ENCODE data around the gene HERC3.
A peak's percentile ranks its signal among the peaks of the same experiment; 100 is the strongest.

The HERC3 gene

GRCh38 chr4:88660446-88661294 is 68.4 kb downstream of the HERC3 start:
- DNase-seq (ENCODE audit: low read depth in 3 of 3) = no peak

GRCh38 chr4:88661739-88662138 is 69.5 kb downstream of the HERC3 start:
- no peak for DNase-seq (ENCODE audit: low read depth in 3 of 3)

DNA sequence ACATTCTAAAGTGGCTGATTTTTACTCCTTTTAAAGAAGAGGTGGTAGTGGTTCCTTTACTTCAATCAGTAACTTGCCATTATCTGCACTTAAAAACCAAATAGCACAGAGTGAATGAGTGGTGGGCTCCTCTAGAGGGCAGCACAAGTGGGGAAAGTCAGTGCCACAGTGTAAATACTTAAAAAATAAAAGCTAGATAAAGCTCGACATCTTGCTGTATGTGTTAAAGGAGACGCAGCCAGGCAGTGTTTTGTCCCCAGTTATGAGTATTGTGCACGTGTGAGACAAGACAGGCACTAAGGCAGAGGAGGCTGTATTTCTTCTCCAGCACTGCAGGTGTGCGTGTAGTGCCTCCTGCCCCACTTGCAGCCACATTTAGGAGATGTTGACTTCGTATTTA is 80.7 kb downstream of the HERC3 start:
- DNase-seq (ENCODE audit: low read depth in 3 of 3) = no peak

- no peak for DNase-seq (ENCODE audit: low read depth in 3 of 3)
Measured at GRCh38 chr4:88673886-88674285, 81.6 kb downstream of the HERC3 start.

DNA sequence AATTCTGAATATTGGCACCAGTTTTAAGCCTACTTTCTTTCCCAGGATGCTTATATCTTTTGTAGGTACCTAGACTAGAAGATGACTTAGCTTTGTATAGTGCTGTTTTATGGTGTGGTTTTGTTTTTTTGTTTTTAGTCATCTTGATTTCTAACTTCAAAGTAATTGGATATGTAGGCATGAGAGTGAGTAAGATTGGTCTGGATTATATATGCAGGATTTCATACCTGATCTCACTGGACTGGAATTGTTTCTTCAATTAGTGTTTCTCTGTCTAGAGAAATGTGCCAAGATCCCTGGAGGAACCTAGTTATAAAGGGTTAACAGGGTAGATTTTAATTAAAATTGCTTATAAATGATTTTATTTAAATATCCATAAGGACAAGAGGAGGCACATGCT is 82.3 kb downstream of the HERC3 start:
- no peak for DNase-seq (ENCODE audit: low read depth in 3 of 3)

- no peak for DNase-seq (ENCODE audit: low read depth in 3 of 3)
Measured at GRCh38 chr4:88674979-88675378, 82.7 kb downstream of the HERC3 start.

GRCh38 chr4:88675543-88675942 is 83.3 kb downstream of the HERC3 start:
- DNase-seq (ENCODE audit: low read depth in 3 of 3) = no peak

- no peak for DNase-seq (ENCODE audit: low read depth in 3 of 3)
Measured at GRCh38 chr4:88681209-88681608, 88.9 kb downstream of the HERC3 start.

DNA sequence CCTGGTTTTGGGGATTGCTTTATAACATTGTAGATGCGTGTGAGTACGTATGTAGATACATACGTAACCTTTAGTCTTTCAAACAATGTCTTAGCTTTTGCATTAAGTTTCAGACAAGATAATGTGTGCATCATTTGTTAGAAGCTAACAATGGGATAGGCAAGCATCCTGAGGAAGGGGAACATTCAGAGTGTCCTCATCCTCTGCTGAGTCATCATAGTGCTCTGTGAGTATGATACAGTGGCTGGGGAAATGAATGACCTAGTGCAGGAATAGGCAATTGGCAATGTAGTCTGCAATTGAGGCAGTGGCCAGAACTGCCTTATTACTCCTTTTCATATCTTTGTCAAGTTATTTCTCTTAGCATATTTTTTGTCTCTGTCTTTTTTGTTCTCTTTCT is 98.1 kb downstream of the HERC3 start:
- DNase-seq (ENCODE audit: low read depth in 3 of 3) = no peak

GRCh38 chr4:88693792-88694191 is 101.5 kb downstream of the HERC3 start:
- no peak for DNase-seq (ENCODE audit: low read depth in 3 of 3)

- no peak for DNase-seq (ENCODE audit: low read depth in 3 of 3)
Measured at GRCh38 chr4:88696630-88697029, 104.3 kb downstream of the HERC3 start.

GRCh38 chr4:88697141-88697540 is 104.9 kb downstream of the HERC3 start:
- no peak for DNase-seq (ENCODE audit: low read depth in 3 of 3)

- peak; percentile 25 to 41 (median 37) for DNase-seq (ENCODE audit: low read depth in 3 of 3)
Measured at GRCh38 chr4:88697588-88698329, 105.5 kb downstream of the HERC3 start, which contains the start of gene NAP1L5. NAP1L5 (minus strand) TSS chr4:88697829; CDS start chr4:88697754, 75 bp downstream.

- no peak for DNase-seq (ENCODE audit: low read depth in 3 of 3)
Measured at GRCh38 chr4:88698519-88698918, 106.2 kb downstream of the HERC3 start.

GRCh38 chr4:88702782-88703181 is 110.5 kb downstream of the HERC3 start:
- no peak for DNase-seq (ENCODE audit: low read depth in 3 of 3)

DNA sequence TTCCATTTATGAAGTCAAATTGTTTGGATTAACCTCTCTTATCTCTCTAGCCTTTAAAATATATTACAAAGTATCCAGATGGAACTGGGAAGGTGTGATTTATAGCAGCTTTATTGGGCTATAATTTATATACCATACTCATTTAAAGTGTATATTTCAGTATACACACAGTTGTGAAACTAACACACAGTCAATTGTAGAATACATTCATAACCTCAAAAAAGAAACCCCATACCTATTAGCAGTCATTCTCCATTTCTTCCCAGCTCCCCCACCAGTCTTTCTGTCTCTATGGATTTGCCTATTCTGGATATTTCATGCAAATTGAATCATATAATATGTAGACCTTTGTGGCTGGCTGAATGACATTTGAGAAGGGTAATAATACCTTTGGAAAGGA is 112.9 kb downstream of the HERC3 start:
- no peak for DNase-seq (ENCODE audit: low read depth in 3 of 3)

- no peak for DNase-seq (ENCODE audit: low read depth in 3 of 3)
Measured at GRCh38 chr4:88705805-88706492, 113.7 kb downstream of the HERC3 start.

DNA sequence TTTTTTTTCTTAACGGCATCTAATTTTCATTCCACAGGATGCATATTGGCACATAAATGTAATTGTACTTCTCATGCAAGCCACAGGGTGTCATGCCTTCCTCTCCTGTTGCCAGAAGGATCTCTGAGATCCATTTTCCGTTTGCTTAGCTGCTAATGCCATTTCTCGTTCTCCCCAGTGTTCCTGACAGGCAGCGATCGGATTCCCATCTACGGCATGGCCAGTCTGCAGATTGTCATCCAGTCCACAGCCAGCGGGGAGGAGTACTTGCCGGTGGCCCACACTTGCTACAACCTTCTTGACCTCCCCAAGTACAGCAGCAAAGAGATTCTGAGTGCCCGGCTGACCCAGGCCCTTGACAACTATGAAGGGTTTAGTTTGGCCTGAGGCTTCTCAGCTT is 114.3 kb downstream of the HERC3 start:
- no peak for DNase-seq (ENCODE audit: low read depth in 3 of 3)

DNA sequence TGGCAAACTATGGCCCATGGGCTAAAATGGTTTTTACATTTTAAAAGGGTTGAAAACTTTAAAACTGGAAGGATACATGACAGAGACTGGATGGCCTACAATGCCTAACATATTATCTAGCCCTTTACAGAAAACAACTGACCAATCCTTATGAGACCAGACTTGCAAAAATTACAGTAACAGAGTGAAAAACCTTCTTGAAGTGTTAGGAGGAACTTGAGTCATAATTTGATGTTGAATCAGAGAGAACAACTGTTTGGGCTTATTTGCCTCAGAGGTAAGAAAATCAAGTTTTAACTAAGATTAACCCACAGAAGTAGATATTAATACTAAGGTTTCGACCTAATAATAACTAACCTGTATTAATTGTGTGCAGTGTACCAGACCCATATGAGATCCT is 117.7 kb downstream of the HERC3 start:
- no peak for DNase-seq (ENCODE audit: low read depth in 3 of 3)

- no peak for DNase-seq (ENCODE audit: low read depth in 3 of 3)
Measured at GRCh38 chr4:88713782-88714181, 121.5 kb downstream of the HERC3 start.

- DNase-seq (ENCODE audit: low read depth in 3 of 3) = no peak
Measured at GRCh38 chr4:88718098-88718497, 125.8 kb downstream of the HERC3 start.

- no peak for DNase-seq (ENCODE audit: low read depth in 3 of 3)
Measured at GRCh38 chr4:88719381-88719780, 127.1 kb downstream of the HERC3 start.
